Tibial nerve (tissue), 4 donors: ENCODE data around the gene FGD1.
"Not testable (repeated sequence)": the region's sequence is repeated elsewhere in the genome, so short reads cannot be mapped to it uniquely, and the experiment has no call there.

Experiments used
- EP300 ChIP-seq, 2 donors: sonication (generic); formaldehyde crosslinking; IDR thresholded peaks; one replicate each; pipeline ENCODE4 v1.6.1; 2017; ENCODE audit warnings: antibody characterized with exemption in 2 of 2, mild to moderate bottlenecking in 1 of 2
- TF ChIP-seq, protein P1 (sequence below), 5 experiments: fragments of 200-600 bp in 3 of 5; fragments of 450-650 bp in 2 of 5; sonication (generic) in 3 of 5; IDR thresholded peaks; one replicate each; pipeline ENCODE4 v1.5.1; 2016 to 2019; ENCODE audit warnings: antibody characterized with exemption in 5 of 5, mild to moderate bottlenecking in 3 of 5, moderate library complexity in 2 of 5

DNA sequence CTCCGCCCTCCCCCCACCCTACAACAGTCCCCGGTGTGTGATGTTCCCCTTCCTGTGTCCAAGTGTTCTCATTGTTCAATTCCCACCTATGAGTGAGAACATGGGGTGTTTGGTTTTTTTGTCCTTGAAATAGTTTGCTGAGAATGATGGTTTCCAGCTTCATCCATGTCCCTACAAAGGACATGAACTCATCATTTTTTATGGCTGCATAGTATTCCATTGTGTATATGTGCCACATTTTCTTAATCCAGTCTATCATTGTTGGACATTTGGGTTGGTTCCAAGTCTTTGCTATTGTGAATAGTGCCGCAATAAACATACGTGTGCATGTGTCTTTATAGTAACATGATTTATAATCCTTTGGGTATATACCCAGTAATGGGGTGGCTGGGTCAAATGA, 46.2 kb upstream of the FGD1 start:
- TF ChIP-seq, protein P1, sequence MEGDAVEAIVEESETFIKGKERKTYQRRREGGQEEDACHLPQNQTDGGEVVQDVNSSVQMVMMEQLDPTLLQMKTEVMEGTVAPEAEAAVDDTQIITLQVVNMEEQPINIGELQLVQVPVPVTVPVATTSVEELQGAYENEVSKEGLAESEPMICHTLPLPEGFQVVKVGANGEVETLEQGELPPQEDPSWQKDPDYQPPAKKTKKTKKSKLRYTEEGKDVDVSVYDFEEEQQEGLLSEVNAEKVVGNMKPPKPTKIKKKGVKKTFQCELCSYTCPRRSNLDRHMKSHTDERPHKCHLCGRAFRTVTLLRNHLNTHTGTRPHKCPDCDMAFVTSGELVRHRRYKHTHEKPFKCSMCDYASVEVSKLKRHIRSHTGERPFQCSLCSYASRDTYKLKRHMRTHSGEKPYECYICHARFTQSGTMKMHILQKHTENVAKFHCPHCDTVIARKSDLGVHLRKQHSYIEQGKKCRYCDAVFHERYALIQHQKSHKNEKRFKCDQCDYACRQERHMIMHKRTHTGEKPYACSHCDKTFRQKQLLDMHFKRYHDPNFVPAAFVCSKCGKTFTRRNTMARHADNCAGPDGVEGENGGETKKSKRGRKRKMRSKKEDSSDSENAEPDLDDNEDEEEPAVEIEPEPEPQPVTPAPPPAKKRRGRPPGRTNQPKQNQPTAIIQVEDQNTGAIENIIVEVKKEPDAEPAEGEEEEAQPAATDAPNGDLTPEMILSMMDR (IDR thresholded peaks at IDR 0.05): not testable (repeated sequence)
- not testable (repeated sequence) for TF ChIP-seq EP300 (IDR thresholded peaks at IDR 0.05)
